ENCODE data around the gene CSTF1. TPM values are rescaled to one million over a fixed set of nuclear protein-coding genes. Genes with fewer than 3 reads are reported as not detected.

CSTF1 gene
- total RNA-seq, 1 donor from 2014 or later = 29.0 TPM

DNA sequence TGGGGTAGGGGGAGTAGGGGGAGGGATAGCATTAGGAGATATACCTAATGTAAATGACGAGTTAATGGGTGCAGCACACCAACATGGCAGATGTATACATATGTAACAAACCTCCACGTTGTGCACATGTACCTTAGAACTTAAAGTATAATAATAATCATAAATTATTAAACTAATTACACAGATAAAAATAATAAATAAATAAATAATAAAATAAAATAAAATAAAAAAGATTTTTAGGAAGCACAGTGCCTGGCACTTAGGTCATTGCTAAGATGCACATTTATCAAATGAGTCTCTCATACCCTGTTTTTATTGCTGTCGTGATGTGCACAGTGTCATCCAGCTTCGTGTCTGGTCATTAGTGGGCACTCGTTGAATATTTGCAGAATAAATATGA, 57.0 kb downstream of the CSTF1 start:
- DNase-seq (ENCODE audit: extremely low read depth, low read depth, low spot score) = no peak

DNA sequence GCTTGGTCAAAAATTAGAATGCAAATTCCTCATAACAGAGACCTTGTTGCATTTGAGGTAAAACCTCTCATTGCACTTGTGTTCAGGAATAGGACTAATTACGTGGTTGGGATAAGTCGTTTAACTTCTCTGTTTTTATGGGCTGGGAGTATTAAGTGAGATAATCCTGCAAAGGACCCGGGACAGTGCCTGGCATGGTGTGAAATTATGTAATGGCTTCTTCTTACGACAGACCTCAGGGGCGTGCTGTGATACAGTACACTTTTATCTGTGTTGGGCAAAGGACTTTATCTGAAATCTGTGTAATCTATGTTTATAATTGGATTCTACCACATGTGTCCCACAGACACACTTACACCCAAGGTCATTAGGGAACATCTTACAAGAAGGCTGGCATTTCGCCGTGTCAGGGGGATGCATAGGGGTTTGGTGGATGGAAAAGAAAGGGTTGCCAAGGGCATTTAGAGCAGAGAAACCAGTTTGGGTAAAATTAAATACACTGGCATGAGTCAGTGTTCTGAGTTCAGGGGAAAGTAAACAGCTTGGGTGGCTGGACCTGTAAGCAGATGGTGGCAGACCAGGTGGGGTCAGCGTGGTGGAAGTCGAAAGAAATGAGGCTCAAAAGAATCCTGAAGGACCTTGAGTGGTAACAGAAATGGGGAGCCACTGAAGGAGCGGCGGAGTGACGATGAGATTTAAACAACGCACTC, 58.8 kb downstream of the CSTF1 start:
- DNase-seq (ENCODE audit: extremely low read depth, low read depth, low spot score) = no peak

DNA sequence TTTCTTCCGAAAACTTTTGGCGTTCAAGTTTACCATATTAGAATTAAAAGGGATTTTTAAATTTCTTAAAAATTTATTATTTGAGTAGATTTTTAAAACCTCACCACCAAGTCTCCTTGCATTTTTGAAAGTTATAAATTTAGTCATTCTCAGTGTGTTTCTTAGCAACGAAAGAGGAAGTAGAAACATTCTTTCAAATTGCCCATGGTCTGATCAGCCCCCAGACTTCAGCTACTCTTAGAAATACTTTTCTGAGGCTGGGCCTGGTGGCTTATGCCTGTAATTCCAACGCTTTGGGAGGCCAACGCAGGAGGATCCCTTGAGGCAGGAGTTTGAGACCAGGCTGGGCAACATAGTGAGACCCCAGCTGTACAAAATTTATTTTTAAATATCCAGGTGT, 60.9 kb downstream of the CSTF1 start:
- no peak for DNase-seq (ENCODE audit: extremely low read depth, low read depth, low spot score)

DNA sequence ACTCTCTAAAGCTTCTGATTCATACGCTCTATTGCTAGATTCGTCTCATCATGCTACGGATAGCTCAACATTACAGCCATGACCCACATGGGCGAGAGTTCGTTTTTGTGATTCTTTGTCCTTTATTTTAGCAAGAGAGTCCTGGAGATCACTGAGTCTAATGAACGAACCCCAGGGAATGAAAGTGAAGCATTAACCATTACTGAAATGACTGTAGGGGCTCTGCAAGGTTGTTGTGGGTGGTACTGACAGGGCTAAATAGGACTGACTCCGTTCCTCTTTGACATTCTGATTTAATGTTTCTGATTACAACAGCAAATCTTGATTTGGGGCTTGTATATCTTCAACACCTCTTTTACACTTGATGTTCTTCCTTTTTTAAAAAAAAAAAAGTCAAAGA, 62.3 kb downstream of the CSTF1 start:
- DNase-seq (ENCODE audit: extremely low read depth, low read depth, low spot score) = no peak

Other genes starting within 250 kb of the CSTF1 start
- not detected in 2 replicates for gene MC3R, start 143.9 kb upstream of the CSTF1 start, total RNA-seq
- gene FAM210B, start 33.7 kb upstream of the CSTF1 start, total RNA-seq = 61.2 and 69.9 TPM in 2 replicates
- 14.8 and 15.4 TPM in 2 replicates for gene AURKA, start 430 bp upstream of the CSTF1 start, total RNA-seq
- not detected in 2 replicates for gene CASS4, start 19.6 kb downstream of the CSTF1 start, total RNA-seq
- 50.8 and 65.7 TPM in 2 replicates for gene RTF2, start 76.0 kb downstream of the CSTF1 start, total RNA-seq
- gene FAM209A, start 132.1 kb downstream of the CSTF1 start, total RNA-seq = not detected in 2 replicates
- not detected in 2 replicates for gene FAM209B, start 140.6 kb downstream of the CSTF1 start, total RNA-seq
- 0.10 and 0.35 TPM in 2 replicates for gene TFAP2C, start 236.7 kb downstream of the CSTF1 start, total RNA-seq

Measured in glomerular endothelial cell (primary cell).